ENCODE results near the gene TUBA8. TPM values are rescaled to one million over a fixed set of nuclear protein-coding genes. Genes with fewer than 3 reads are reported as not detected.
A peak's percentile ranks its signal among the peaks of the same experiment; 100 is the strongest.

TUBA8 gene
- polyA plus RNA-seq, 3 donors: 0.18 to 2.1 (median 0.27) TPM

GRCh38 chr22:18091916-18092526, 18.6 kb upstream of the TUBA8 start:
- peak overlapping the region in 1 of 2 donors; percentile 48 for H3K27ac ChIP-seq (ENCODE audit: low read depth in 1 of 2, low read length in 2 of 2)
- H3K36me3 Mint-ChIP-seq: peaks cover 65 to 81% of the 10 kb centered on the region in 2 donors
- intact Hi-C loops (cut with micrococcal nuclease): no loop called here
- no peaks in the 10 kb centered on the region for H3K9me3 ChIP-seq (replicated peaks in 1 of 2; ENCODE audit: control insufficient read depth in 1 of 2, insufficient read depth in 1 of 2, low read length in 2 of 2)
- peaks cover 47 to 76% of the 10 kb centered on the region in 2 donors for H3K36me3 ChIP-seq (replicated peaks in 1 of 2; ENCODE audit: control insufficient read depth in 1 of 2, insufficient read depth in 2 of 2, low read length in 2 of 2)
- 82% methylated on average over 14 of the region's 22 CpGs for WGBS (ENCODE audit: insufficient coverage)
- no peaks in the 10 kb centered on the region for H3K4me1 ChIP-seq (ENCODE audit: control insufficient read depth in 1 of 2, insufficient read depth in 2 of 2, low read length in 2 of 2)
- no peak for DNase-seq
- peak overlapping the region in 3 of 7 donors; percentile 61 to 89 (median 70) for H3K27ac Mint-ChIP-seq
- H3K79me2 ChIP-seq (ENCODE audit: insufficient read depth, low read length): no peaks in the 10 kb centered on the region
- no peak overlapping the region for H3K4me2 ChIP-seq (replicated peaks; ENCODE audit: extremely low read depth, low read length, poor library complexity, severe bottlenecking)
- H3K27me3 Mint-ChIP-seq (ENCODE audit: low read depth in 3 of 3): no peaks in the 10 kb centered on the region
- no peak overlapping the region for H3K4me3 ChIP-seq (replicated peaks in 1 of 3; ENCODE audit: low read depth in 2 of 3, low read length in 3 of 3)
- no peaks in the 10 kb centered on the region for H4K20me1 ChIP-seq (ENCODE audit: insufficient read depth, low read length)
- H3K9me3 Mint-ChIP-seq: peaks cover 0 to 3% (median 0%) of the 10 kb centered on the region in 7 donors
- TF ChIP-seq CTCF (IDR thresholded peaks at IDR 0.05): no peak
- H3K9ac ChIP-seq (ENCODE audit: insufficient read depth, low read length, poor library complexity, severe bottlenecking): no peak overlapping the region
- peak overlapping the region; percentile 62 to 74 for H3K4me3 Mint-ChIP-seq
- no peaks in the 10 kb centered on the region for H3K4me1 Mint-ChIP-seq
- no peaks in the 10 kb centered on the region for H3K27me3 ChIP-seq (ENCODE audit: control insufficient read depth in 2 of 2, insufficient read depth in 2 of 2, low read length in 2 of 2)
- H2AFZ ChIP-seq (ENCODE audit: insufficient read depth, low read depth, low read length, poor library complexity, severe bottlenecking): no peak overlapping the region

- Histone ChIP-seq H3K79me2 (ENCODE audit: insufficient read depth, low read length) (no peaks in the 10 kb centered on the region), H3K9me3 (replicated peaks in 1 of 2; ENCODE audit: control insufficient read depth in 1 of 2, insufficient read depth in 1 of 2, low read length in 2 of 2) (no peaks in the 10 kb centered on the region), H3K27me3 (ENCODE audit: control insufficient read depth in 2 of 2, insufficient read depth in 2 of 2, low read length in 2 of 2) (no peaks in the 10 kb centered on the region), H4K20me1 (ENCODE audit: insufficient read depth, low read length) (no peaks in the 10 kb centered on the region), H3K4me1 (ENCODE audit: control insufficient read depth in 1 of 2, insufficient read depth in 2 of 2, low read length in 2 of 2) (no peaks in the 10 kb centered on the region), H3K36me3 (replicated peaks in 1 of 2; ENCODE audit: control insufficient read depth in 1 of 2, insufficient read depth in 2 of 2, low read length in 2 of 2) (peaks cover 30 to 59% of the 10 kb centered on the region in 2 donors), H3K4me2 (replicated peaks; ENCODE audit: extremely low read depth, low read length, poor library complexity, severe bottlenecking) (no peak overlapping the region), H3K9ac (ENCODE audit: insufficient read depth, low read length, poor library complexity, severe bottlenecking) (no peak overlapping the region), H3K27ac (ENCODE audit: low read depth in 1 of 2, low read length in 2 of 2) (no peak overlapping the region), H2AFZ (ENCODE audit: insufficient read depth, low read depth, low read length, poor library complexity, severe bottlenecking) (no peak overlapping the region), H3K4me3 (replicated peaks in 1 of 3; ENCODE audit: low read depth in 2 of 3, low read length in 3 of 3) (no peak overlapping the region)
- Mint-ChIP-seq H3K4me1 (no peaks in the 10 kb centered on the region), H3K9me3 (peaks cover 0 to 3% (median 0%) of the 10 kb centered on the region in 7 donors), H3K36me3 (peaks cover 51 to 65% of the 10 kb centered on the region in 2 donors), H3K27me3 (ENCODE audit: low read depth in 3 of 3) (no peaks in the 10 kb centered on the region), H3K27ac (no peak overlapping the region), H3K4me3 (no peak overlapping the region)
- DNase-seq: no peak
- TF ChIP-seq CTCF (IDR thresholded peaks at IDR 0.05): no peak
- intact Hi-C loops (cut with micrococcal nuclease): no loop called here
- WGBS (ENCODE audit: insufficient coverage): 100% methylated on average over 3 of the region's 6 CpGs
These were observed 16.9 kb upstream of the TUBA8 start for GRCh38 chr22:18093661-18094060.
